ENCODE results near the gene CFAP46. TPM values are rescaled to one million over a fixed set of nuclear protein-coding genes. Genes with fewer than 3 reads are reported as not detected.

CFAP46 gene
- total RNA-seq, 1 donor: under 0.01 TPM

DNA sequence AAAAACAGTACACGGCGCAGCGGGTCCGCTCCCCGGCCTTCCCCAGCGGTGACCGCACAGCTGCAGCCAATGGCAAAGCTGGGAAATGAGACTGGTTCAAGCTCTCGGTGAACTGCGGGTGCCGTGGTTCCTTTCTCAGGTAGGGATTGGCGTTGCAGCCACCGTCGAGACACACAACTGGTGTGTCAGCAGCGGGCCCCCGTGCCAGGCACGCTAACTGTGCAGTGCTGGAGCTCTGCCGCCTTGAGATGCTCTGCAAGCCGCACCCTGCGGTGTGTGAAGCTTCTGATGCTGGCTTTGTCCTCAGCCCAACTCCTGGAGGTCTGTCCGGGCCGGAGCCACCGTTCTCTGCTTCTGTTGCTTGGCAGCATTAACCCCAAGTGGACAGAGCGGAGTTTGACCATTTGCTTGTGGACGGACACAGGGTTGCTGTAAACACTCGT, 135.8 kb downstream of the CFAP46 start:
- H3K4me2 ChIP-seq (ENCODE audit: insufficient read depth, low read length): no peak overlapping the region
- H3K27ac ChIP-seq (ENCODE audit: low read depth, low read length): no peak overlapping the region
- TF ChIP-seq, protein P1, sequence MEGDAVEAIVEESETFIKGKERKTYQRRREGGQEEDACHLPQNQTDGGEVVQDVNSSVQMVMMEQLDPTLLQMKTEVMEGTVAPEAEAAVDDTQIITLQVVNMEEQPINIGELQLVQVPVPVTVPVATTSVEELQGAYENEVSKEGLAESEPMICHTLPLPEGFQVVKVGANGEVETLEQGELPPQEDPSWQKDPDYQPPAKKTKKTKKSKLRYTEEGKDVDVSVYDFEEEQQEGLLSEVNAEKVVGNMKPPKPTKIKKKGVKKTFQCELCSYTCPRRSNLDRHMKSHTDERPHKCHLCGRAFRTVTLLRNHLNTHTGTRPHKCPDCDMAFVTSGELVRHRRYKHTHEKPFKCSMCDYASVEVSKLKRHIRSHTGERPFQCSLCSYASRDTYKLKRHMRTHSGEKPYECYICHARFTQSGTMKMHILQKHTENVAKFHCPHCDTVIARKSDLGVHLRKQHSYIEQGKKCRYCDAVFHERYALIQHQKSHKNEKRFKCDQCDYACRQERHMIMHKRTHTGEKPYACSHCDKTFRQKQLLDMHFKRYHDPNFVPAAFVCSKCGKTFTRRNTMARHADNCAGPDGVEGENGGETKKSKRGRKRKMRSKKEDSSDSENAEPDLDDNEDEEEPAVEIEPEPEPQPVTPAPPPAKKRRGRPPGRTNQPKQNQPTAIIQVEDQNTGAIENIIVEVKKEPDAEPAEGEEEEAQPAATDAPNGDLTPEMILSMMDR (IDR thresholded peaks at IDR 0.05; ENCODE audit: extremely low read depth, low read depth, low read length): no peak
- peaks cover 5% of the 10 kb centered on the region for H3K9me3 ChIP-seq (ENCODE audit: low read depth, low read length)
- H3K36me3 ChIP-seq (ENCODE audit: insufficient read depth, low read length): no peaks in the 10 kb centered on the region
- no peaks in the 10 kb centered on the region for H4K20me1 ChIP-seq (ENCODE audit: insufficient read depth, low read length)
- no peaks in the 10 kb centered on the region for H3K4me1 ChIP-seq (ENCODE audit: insufficient read depth, low read length)
- no peaks in the 10 kb centered on the region for H3K79me2 ChIP-seq (ENCODE audit: insufficient read depth, low read length)
- H3K4me3 ChIP-seq (ENCODE audit: insufficient read depth, low read length): no peak overlapping the region
- no peak overlapping the region for H2AFZ ChIP-seq (ENCODE audit: low read length)
- no peak for DNase-seq (ENCODE audit: insufficient read length, low spot score, missing footprints)
- H3K27me3 ChIP-seq (ENCODE audit: insufficient read depth, low read length): peaks cover 13% of the 10 kb centered on the region

GRCh38 chr10:132806110-132806509, 136.3 kb downstream of the CFAP46 start:
- Histone ChIP-seq H3K4me1 (ENCODE audit: insufficient read depth, low read length) (no peaks in the 10 kb centered on the region), H3K27ac (ENCODE audit: low read depth, low read length) (no peak overlapping the region), H4K20me1 (ENCODE audit: insufficient read depth, low read length) (no peaks in the 10 kb centered on the region), H3K27me3 (ENCODE audit: insufficient read depth, low read length) (peaks cover 13% of the 10 kb centered on the region), H3K9me3 (ENCODE audit: low read depth, low read length) (peaks cover 5% of the 10 kb centered on the region), H3K36me3 (ENCODE audit: insufficient read depth, low read length) (no peaks in the 10 kb centered on the region), H2AFZ (ENCODE audit: low read length) (no peak overlapping the region), H3K4me3 (ENCODE audit: insufficient read depth, low read length) (no peak overlapping the region), H3K79me2 (ENCODE audit: insufficient read depth, low read length) (no peaks in the 10 kb centered on the region), H3K4me2 (ENCODE audit: insufficient read depth, low read length) (no peak overlapping the region)
- TF ChIP-seq, protein P1 (IDR thresholded peaks at IDR 0.05; ENCODE audit: extremely low read depth, low read depth, low read length): no peak
- DNase-seq (ENCODE audit: insufficient read length, low spot score, missing footprints): no peak

GRCh38 chr10:132805599-132805998, 136.8 kb downstream of the CFAP46 start:
- no peaks in the 10 kb centered on the region for H3K4me1 ChIP-seq (ENCODE audit: insufficient read depth, low read length)
- TF ChIP-seq, protein P1 (IDR thresholded peaks at IDR 0.05; ENCODE audit: extremely low read depth, low read depth, low read length): no peak
- H3K36me3 ChIP-seq (ENCODE audit: insufficient read depth, low read length): no peaks in the 10 kb centered on the region
- H3K79me2 ChIP-seq (ENCODE audit: insufficient read depth, low read length): no peaks in the 10 kb centered on the region
- no peaks in the 10 kb centered on the region for H4K20me1 ChIP-seq (ENCODE audit: insufficient read depth, low read length)
- H3K27ac ChIP-seq (ENCODE audit: low read depth, low read length): no peak overlapping the region
- DNase-seq (ENCODE audit: insufficient read length, low spot score, missing footprints): no peak
- peaks cover 13% of the 10 kb centered on the region for H3K27me3 ChIP-seq (ENCODE audit: insufficient read depth, low read length)
- H3K4me2 ChIP-seq (ENCODE audit: insufficient read depth, low read length): no peak overlapping the region
- H3K4me3 ChIP-seq (ENCODE audit: insufficient read depth, low read length): no peak overlapping the region
- no peak overlapping the region for H2AFZ ChIP-seq (ENCODE audit: low read length)
- H3K9me3 ChIP-seq (ENCODE audit: low read depth, low read length): peaks cover 5% of the 10 kb centered on the region

DNA sequence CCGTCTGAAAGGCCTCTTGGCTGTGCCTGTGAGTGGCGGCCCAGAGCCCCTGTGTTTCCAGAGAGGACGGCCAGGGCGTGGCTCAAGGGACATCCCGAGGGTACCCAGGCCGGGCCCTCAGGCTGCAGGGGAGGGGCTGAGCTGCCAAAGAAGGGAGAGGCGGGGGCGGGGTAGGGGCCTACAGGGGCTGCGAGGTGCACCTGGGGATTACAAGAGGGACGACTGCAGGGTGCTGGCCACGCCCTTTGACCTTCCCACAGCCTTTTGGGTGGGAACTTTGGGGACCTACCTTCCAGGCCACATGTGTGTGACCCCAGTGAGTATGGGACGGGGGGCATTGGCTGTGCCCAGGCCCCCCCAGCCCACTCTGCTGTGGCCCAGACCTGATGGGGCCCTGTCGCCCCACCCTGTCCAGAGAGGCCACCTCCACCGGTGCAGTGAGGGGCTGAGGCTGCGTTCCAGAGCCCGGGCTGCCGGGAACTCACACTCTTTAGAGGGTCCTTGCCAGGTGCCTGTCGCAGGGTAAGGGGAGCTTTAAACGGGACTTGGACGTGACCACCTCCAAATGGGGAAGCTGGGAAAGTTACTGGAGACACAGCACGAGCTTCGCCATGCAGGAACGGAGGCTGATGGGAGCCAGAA, 137.5 kb downstream of the CFAP46 start:
- Histone ChIP-seq H3K9me3 (ENCODE audit: low read depth, low read length) (peaks cover 5% of the 10 kb centered on the region), H3K36me3 (ENCODE audit: insufficient read depth, low read length) (no peaks in the 10 kb centered on the region), H3K27me3 (ENCODE audit: insufficient read depth, low read length) (peaks cover 13% of the 10 kb centered on the region), H3K4me2 (ENCODE audit: insufficient read depth, low read length) (no peak overlapping the region), H2AFZ (ENCODE audit: low read length) (no peak overlapping the region), H3K4me3 (ENCODE audit: insufficient read depth, low read length) (no peak overlapping the region), H3K79me2 (ENCODE audit: insufficient read depth, low read length) (no peaks in the 10 kb centered on the region), H3K4me1 (ENCODE audit: insufficient read depth, low read length) (no peaks in the 10 kb centered on the region), H4K20me1 (ENCODE audit: insufficient read depth, low read length) (no peaks in the 10 kb centered on the region), H3K27ac (ENCODE audit: low read depth, low read length) (no peak overlapping the region)
- no peak for DNase-seq (ENCODE audit: insufficient read length, low spot score, missing footprints)
- TF ChIP-seq, protein P1 (IDR thresholded peaks at IDR 0.05; ENCODE audit: extremely low read depth, low read depth, low read length): no peak
